GM23248 (cell line): ENCODE results near the gene RAI1.

Experiments
- EZH2 ChIP-seq: fragments of 200-600 bp; sonication (generic); IDR thresholded peaks from 2 replicates; pipeline ENCODE4 v1.6.1; 2018; ENCODE audit warnings: antibody characterized with exemption, mild to moderate bottlenecking; ENCODE audit not compliant: insufficient read depth, poor library complexity, severe bottlenecking
- EZH2phosphoT487 ChIP-seq: fragments of 200-600 bp; sonication (generic); IDR thresholded peaks from 2 replicates; pipeline ENCODE4 v1.6.1; 2018; ENCODE audit warnings: antibody characterized with exemption, moderate library complexity, mild to moderate bottlenecking, low read depth; ENCODE audit not compliant: insufficient read depth

DNA sequence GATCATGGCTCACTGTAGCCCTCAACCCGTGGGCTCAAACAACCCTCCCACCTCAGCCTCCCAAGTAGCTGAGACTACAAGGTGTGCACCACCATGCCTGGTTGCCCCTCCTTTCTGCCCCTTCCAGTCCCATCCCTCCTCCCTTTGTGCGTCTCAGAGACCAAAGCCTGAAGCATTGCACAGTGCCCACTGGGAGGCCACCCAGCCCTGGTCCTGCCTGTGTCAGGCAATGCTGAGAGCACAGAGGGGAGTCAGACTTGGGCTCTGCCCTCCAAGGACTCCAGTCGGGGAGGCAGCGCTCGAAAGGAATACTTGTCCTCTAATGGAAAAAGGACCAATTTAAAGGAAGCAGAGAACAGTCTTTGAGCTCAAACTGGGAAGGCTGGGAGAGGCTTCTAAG is 20.4 kb downstream of the RAI1 start:
- TF ChIP-seq EZH2 (no peak), EZH2phosphoT487 (no peak)
